Stimulated activated CD4-positive, alpha-beta T cell treated with anti-CD3 and anti-CD28 coated beads, Interleukin-2, amount 100 ng/mL, for 24 hours (primary cell): Measurements from ENCODE around the gene ITGAD.
A peak's percentile ranks its signal among the peaks of the same experiment; 100 is the strongest.

ENCODE experiments used
- DNase-seq, 2 donors: peaks; one replicate each; pipeline ENCODE4 v3.0.0-alpha.2; 2020

Gene ITGAD

GRCh38 chr16:31461201-31461920 lies 68.2 kb downstream of the ITGAD start:
- DNase-seq = no peak

- no peak for DNase-seq
These were observed 69.0 kb downstream of the ITGAD start for GRCh38 chr16:31461921-31462804.

DNA sequence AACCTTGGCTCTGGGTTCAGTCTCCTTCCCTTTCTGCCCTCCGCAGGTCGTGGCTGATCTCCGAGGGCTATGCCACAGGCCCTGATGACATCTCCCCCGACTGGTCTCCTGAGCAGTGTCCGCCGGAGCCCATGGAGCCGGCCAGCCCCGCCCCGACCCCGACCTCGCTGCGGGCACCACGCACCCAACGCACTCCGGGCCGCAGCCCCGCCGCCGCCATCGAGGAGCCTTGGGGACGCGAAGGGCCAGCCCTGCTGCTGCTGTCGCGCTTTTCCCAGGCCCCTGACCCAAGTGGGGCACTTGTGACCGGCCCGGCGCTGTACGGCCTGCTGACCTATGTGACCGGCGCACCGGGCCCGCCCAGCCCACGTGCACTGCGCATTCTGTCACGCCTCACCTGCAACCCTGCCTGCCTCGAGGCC lies 71.2 kb downstream of the ITGAD start:
- DNase-seq = no peak

DNA sequence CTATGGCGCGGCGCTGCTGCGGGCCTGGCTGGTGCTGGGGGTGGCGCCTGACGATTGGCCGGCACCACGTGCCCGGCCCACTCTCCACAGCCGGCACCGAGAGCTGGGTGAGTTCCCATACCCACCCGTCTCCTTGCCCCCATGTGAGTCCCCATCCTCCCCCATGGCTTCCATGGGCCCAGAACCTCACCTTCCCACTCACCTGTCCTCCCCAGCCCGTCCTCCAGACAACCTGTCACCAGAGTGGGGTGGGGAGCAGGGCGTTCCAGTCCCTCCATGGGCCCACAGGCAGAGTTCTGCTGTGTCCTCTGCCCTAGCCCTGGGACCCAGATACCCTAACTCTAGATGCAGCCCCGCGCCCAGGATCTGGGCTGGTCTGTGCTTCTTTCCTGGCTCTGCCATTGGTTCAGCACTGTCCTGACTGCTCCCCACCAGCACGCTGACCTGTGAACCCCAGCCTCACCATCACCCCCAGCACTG lies 71.7 kb downstream of the ITGAD start:
- no peak for DNase-seq

GRCh38 chr16:31465788-31466370 lies 72.7 kb downstream of the ITGAD start:
- no peak for DNase-seq

GRCh38 chr16:31466381-31466841 lies 73.3 kb downstream of the ITGAD start:
- DNase-seq = no peak

- DNase-seq = no peak
These were observed 74.1 kb downstream of the ITGAD start for GRCh38 chr16:31467151-31467773.

DNA sequence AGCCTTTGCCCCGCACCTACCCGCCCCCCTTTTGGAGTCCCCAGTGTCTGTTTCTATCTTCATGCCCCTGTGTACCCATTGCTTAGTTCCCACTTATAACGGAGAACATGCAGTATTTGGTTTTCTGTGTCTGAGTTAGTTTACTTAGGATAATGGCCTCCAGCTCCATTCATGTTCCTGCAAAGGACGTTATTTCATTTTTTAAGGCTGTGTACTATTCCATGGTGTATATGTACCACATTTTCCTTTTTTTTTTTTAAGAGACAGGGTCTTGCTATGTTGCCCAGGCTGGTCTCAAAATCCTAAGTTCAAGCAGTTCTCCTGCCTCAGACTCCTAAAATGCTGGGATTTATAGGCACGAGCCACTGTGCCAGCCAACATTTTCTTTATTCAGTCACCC lies 74.7 kb downstream of the ITGAD start:
- DNase-seq = no peak

- DNase-seq = no peak
These were observed 77.5 kb downstream of the ITGAD start for GRCh38 chr16:31470615-31471014.

DNA sequence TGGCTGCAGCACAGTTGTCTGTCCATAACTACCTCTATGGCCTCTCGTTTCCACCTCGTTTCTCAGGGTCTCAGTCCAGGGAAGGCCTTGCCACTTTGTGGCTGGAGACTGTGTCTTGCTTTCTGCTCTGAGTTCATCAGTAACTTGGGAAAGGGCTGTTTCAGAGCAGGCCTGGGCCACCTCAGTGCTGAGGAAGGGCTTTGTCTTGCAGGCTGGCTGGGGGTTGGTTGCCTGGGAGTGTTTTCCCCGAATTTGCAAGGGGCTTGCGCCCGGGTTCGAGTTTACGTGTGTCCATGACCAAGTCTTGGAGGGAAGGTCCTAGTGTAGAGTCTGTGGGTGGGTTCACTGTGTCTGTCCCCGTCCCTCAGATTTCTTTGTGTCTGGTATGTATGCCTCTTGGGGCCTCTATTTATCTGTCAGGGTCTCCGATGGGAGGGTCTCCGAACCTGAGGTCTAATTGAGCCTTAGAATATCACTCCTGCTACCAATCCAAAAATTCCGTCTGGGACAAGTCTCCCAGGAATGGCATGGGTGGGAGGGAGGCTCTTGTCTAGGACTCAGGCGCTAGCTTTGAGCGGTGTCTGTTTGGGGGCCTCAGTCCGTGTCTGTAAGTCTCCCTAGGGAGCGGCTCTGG lies 78.2 kb downstream of the ITGAD start:
- DNase-seq = no peak

- no peak for DNase-seq
These were observed 79.0 kb downstream of the ITGAD start, which contains the start of gene TGFB1I1 for GRCh38 chr16:31471875-31472708. TGFB1I1 (plus strand) TSS chr16:31472152; CDS start chr16:31472189, 37 bp downstream.

DNA sequence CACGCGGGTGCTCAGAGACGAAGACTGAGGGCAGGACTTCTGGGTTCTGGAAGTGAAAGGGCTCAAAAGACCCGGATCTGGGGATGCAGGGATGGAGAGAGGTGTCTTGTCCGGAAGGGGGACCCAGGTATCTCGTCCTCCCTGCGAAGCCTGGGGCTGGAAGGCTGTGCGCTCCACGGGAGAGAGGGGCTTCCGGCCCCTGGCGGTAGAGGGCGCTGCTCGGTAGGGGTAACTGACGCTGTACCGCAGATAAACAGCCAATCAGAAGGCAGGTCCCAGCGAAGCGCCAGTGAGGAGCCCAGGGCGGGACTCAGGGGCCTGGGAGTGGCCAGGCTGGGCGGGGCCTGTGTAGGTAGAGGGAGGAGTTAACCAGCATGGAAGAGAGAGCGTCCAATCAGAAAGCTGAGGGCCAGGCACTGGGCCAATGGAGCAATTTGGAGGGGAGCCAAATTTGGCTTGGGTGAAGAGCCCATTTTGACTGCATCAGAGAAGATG lies 79.6 kb downstream of the ITGAD start:
- DNase-seq = peak in 1 of 2 donors; percentile 46

- DNase-seq = no peak
These were observed 80.3 kb downstream of the ITGAD start for GRCh38 chr16:31473264-31473984.

GRCh38 chr16:31474173-31474714 lies 81.1 kb downstream of the ITGAD start:
- no peak for DNase-seq

DNA sequence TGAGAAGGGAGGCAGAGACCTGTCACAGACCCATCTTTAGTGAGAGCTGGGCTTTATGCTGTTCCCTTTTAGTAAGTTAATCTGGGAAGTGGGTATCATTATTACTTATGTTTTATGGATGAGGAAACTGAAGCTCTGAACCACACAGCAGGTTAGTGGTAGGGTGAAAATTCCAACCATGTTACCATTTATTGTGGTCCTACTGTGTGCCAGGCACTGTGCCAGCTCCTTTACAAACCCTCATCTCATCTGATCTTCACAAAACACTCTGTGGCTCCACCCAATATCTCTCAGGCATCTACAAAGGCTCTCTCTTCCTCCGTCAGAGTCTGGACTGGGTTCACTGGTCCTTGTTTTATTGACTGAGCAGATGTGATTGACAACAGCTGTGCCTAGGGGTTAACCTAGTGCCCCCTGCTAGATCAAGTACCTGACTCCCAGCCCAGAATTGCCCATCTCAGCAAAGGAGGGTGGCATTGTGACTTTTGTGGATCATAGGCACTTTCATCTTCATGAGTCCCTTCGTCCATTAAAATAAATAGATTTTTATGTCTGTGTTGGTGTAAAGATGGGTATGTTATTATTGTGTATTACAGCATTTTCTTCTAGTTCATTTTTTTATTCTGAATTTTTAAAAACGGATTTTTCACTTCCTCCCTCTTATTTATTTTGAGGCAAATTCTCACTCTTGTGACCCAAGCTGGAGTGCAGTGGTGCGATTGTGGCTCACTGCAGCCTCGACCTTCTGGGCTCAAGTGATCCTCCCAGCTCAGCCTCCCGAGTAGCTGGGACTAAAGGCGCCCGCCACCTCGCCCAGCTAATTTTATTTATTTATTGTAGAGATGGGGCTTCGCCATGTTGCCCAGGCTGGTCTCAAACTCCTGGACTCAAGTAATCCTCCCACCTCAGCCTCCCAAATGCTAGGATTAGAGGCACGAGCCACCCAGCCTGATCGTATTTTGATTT lies 81.9 kb downstream of the ITGAD start:
- DNase-seq = no peak

DNA sequence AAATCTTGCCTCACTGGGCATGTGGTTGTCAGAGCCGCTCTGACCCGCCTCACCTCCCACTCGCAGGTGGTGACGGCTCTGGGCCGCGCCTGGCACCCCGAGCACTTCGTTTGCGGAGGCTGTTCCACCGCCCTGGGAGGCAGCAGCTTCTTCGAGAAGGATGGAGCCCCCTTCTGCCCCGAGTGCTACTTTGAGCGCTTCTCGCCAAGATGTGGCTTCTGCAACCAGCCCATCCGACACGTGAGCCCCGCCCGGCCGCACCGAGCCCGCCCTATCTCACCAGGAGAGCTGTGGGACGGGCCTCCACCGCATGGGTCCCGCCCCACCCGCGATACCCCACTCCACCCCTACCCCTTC lies 82.8 kb downstream of the ITGAD start:
- DNase-seq = no peak
